ENCODE data around the gene PFDN6.

PFDN6 gene

DNA sequence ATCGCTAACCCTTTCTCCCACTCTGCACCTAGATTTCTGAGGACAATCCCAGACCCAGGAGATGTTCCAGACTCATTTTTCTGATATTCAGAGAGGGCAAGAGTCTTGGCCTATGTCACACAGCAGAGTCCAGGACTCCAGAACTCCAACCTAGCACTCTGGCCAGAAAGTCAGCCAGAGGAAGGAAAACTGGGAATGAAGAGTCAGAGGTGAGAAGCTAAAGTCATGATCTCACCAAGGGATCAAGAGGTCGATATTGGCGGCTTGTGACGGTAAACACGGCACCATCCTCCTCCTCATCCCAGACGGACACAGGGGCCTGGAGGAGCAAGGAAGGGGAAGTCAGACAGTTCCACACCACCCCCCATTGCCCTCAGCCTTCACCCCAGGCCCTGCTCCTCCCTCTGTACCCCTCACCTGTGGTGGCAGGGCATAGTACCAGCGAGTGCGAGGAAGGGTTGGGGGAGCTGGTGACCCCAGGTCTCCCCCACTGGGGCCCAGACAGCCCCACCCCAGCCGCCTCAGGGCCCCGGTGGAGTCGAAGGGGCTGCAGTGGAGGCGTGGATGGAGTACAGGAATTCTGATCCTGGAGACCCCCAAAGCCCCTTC, 7.5 kb downstream of the PFDN6 start:
- DNase-seq: no peak

DNA sequence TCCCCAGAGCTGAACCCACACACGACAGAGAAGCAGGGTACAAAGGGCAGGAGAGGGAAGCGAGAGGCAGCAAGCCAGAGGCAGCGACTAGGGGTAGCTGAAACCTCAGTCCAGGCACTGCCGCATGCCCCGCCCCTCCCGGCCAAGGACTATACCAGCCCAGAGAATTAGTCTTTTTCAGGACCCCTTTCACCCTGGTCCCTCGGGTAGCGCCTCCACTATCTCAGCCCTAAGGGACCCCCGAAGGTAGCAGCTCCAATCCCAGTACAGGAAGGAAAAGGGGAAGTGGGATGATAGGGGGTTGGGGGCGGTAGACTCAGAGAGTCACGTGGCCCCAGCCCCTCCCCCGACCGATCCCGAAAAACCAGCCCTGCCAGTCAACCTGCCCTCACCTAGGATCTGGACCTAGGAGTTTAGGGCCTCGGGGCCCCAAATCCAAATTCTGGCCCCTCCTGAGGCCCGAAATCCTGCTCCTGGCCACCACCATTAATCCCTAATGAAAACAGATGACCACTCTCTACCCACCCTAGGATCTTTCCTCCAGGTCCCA, 8.1 kb downstream of the PFDN6 start:
- DNase-seq: peak; percentile 8 to 46

DNA sequence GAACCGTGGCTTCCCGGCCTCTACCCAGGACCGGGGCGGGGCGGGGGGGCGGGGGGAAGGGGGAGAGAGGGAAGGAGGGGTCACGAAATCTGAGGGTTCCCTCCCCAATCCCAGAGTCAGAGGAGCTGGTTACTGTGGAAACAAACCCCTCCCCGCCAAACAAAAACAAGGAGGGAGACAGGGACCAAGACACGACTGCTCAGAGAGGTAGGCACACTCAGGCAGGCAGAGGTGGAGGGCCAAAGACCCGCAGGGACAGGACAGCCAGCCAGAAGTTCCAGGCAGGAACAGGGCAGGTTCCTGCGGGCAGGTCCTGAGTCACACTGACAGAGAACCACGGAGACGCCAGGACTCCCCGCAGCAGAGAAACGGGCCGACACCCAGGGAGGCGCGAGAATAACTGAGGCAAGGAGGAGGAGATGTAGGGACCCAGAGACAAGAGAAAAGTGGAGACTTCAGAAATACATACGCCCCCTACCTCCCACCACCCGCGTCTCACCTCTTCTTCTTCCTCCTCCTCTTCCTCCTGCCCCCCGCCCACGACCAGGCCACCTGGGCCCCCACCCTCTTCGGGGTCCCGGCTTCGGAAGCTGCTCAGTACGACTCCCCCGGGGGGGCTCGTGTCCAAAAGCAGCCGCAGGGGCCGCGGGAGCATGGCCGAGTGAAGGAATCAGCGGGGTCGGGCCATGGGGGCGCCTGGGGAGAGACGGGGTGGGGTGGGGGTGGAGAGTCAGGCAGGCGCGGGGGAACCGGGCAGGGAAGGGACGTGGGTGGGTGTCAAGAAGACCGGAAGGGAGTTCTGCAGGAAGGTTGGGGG, 8.8 kb downstream of the PFDN6 start:
- DNase-seq: peak; percentile 47 to 59

DNA sequence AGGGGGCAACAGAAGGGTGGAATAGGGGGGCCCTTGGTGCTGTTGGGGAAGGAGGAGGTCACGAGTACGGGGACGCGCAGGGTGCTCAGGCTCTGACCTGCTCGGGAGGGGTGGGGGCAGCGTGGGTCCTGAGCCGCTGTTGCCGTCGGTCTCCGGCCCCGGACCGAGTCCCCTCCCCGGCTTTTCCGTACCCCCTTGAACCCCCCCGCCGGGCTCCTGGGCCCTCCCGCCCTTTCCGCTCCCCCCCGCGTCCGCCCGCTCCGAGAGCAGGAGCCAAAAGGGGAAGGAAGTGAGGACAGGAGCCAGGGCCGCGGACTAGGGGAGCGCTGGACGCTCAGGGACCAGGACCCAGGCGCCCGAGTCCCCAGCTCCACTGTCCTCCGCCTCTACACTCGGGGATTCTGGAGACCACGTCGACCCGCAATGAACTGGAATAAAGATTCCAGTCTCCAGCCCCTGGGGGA, 9.4 kb downstream of the PFDN6 start, which contains the start of gene RGL2:
TSS of gene RGL2 (minus strand) at position 170 of the 464 bp plus-strand sequence. CDS start 332 bp downstream, outside the sequence.
- peak; percentile 74 to 80 for DNase-seq

DNA sequence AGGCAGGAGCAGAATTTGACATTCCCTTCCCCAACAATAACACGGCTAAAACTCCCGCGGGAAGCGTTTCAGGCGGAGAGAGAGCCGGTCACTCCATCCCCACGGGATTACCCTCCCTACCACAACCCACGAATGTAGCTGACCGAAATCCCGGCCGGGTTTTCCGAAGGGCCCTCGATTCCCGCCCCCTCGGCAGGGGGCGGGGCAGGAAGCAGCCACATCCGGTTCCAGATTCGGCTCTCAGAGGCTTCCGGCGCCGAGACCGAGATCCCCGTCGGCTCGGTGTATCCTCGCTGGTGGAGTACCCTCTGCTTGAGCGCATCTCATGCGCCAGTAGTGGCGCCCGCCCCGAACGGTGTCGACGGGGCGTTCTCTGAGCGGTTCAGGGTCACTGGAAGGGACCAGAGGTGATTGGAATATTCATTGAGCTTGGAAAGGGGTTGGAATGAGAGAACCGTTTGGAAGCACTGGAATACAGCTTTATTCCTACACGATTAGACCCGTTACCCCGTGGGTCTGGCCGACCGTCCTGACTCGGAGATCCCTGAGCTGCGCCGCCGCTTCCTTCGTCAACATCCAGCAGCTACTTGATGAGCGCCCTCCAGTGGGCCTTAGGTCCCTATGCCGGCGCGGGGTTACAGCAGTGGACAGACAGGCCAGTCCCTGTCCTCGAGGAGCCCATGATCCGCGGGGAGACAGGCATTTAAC, 10.0 kb downstream of the PFDN6 start:
- DNase-seq: peak; percentile 81 to 86

DNA sequence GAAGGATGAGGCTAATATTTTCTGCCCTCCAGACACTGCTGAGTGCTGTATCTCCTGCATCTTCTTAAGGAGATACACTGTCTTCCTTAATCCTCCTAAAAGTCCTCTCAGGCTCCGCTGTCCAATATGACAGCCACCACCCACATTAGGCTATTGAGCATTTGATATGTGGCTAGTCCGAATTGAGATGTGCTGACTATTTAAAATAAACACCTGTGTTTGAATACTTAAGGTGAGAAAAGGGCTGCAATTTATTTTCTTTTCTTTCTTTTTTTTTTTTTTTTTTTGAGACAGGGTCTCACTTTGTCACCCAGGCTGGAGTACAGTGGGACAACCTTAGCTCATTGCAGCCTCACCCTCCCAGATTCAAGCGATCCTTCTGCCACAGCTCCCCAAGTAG, 12.5 kb downstream of the PFDN6 start:
- DNase-seq: no peak

DNA sequence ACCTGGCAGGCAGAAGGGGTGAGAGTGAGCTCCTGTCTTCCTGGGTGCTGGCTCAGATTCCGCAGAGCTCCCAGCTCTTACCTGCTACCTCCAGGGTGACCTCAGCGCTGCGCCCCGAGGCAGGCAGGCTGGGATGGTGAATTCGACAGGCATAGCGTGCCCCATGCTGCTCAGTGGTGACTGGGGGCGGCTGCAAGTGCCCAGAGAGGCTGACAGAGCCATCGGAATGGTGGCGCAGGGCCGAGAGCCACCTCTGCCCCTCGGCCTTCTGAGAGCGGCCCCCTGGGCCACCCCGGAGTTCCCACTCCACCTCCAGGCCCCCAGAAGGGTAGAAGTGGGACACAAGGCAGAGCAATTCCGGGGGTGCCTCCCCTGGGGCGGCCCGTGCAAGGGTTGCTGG, 14.8 kb downstream of the PFDN6 start:
- no peak for DNase-seq

DNA sequence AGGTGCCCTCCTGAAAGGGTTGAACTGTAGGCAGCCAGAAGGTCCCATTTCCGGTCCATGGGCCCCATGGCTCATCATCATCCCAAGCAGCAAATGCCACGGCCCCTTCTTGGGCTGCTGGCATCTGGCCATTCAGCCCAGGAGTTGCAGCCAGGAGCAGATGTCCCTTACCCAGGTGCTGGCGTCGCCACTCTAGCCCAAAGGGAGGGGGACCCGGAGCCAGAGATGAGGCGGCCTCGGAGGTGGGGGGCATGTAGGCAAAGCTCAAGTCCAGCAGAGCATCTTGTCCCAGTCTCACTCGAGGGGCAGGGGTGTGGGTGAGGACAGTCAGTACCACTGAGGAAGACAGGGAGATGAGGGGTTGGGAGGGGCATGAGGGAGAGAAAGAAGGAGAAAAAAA, 15.7 kb downstream of the PFDN6 start:
- no peak for DNase-seq

DNA sequence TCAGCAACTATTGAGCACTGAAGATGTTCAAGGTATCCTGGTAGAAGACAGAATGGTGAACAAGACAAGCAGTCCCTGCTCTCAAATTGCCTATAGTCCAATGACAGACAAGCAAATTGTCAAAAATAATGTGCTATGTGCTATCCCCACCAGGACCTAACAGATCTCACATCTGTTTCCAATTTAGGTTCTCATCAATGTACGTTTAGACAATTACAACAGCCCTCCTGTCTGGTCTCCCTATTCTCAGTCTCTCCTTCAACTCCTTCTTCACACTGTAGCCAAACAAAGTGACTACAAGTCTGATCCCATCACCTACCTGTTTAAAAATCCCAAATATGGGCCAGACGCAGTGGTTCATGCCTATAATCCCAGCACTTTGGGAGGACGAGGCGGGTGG, 17.0 kb downstream of the PFDN6 start:
- DNase-seq: no peak

DNA sequence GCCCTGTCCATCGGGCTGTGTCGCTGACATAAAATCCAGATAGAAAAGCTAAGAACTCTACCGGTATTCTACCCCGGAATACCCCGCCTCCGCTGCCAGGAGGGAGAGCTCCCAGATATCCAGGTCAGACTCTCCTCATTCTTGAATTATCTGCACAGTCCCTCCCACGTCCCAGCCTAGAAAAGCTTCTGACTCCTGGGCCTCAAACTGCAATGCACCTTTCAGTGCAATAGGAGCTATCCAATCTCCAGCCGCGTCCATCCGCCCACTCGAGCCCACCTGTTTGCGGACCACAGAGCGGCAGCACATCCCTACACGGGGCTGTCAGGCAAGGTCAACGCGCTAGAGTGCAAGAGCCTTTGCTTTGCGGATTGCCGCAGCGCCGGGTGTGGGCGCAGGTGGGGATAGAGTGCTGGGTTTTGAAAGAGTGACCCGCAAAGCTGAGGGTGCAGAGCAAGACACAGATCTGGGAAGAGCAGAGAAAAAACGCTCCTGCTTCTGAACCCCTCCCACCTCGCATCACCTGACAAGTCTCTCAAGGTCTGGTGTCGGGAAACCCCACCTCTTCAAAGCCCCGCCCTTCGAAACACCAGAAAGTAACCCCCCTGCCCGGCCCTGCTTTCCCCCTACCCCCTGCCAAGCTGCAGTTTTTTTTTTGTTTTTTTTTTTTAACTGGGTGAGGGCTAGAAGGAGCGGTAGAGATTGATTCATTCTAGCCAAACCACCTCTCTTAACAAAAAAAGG, 23.1 kb downstream of the PFDN6 start:
- peak in 1 of 2 donors; percentile 4 for DNase-seq

DNA sequence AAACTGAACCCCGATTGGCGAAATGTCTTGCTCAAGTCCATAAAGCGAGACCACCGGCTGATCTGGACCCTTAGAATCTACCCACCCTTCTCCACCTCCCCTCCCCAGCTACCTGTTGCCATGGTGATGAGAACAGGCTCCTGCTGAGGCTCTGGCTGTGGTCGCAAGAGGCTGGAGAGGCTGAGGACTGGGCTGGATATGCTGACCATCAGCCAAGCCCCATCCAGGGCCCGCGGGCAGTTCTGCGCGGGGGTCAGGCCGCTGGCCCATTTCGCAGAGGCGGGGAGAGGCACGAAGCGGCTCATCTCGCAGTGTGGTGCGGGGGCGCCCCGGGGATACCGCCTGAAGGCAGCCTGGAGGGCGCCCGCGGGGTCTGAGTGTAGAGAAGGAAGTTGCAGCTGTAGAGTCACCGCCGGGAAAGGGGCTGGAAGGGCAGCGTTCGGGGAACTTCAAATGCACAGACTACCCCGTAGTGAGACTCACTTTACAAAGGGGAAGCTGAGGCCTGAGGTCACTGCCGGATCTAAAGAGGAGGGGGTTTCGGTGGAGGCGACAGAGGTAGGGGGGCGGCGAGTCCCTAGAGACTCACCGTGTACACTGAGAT, 23.8 kb downstream of the PFDN6 start:
- DNase-seq: peak; percentile 69 to 85

DNA sequence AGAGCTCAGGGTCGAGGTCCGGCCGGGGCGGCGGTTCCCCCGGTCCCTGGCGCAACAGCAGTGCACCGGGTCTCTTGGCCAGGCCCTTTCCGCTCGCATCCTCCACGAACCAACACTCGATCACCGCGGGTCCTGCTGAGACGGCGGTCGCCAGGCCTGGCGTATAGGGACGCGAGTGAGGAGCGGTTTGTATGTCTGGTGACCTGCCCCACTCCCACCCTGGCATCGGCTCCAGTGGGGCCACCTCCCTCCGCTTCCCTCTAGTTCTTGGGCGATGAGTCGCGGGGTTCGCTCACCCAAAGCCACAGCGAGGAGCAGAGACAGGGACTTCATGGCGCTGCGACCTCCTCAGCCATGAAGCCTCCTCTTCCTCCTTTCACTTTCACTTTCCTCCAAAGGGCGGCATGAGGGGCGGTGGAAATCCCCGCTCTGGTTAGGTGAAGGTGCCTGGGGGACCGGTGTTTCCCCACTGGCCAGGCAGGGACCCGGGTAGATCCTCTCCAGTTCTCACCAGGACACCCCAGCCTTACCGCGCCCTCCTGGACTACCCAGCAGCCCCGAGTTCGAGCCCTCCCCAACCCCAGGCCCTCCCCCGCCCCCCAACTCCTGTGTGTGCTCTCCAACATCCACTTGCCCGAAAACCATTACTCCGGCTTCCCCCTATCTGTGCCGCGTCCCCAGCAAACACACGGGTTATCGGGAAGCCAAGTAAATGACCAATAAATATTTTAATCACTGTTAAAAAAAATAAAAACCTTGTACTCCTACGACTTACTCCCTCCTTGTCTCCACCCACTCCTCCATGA, 24.5 kb downstream of the PFDN6 start, which contains the start of gene TAPBP:
TSS of gene TAPBP (minus strand) at position 370 of the 806 bp plus-strand sequence. CDS start at position 333, 37 bp downstream.
- peak; percentile 86 to 88 for DNase-seq

DNA sequence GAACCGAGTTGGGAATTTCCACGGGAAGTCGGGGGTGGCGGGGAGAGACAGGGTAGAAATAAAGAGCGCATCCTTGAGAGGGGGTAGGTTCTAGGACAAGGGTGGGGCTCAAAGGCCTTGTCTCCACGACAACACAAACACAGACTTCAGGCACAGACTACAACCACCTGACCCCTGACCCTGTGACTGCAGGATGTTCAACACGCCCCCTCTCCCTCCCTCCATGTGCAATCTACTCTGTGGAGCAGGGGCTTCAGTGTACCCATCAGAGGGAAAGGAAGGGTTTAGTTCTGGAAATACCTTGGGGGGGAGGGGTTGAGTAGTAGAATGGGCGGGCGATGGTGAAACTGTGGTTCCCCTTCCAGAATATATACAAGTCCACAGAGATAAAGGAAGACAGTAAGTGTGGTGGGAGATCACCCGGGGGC, 25.1 kb downstream of the PFDN6 start:
- DNase-seq: peak; percentile 46 to 69

DNA sequence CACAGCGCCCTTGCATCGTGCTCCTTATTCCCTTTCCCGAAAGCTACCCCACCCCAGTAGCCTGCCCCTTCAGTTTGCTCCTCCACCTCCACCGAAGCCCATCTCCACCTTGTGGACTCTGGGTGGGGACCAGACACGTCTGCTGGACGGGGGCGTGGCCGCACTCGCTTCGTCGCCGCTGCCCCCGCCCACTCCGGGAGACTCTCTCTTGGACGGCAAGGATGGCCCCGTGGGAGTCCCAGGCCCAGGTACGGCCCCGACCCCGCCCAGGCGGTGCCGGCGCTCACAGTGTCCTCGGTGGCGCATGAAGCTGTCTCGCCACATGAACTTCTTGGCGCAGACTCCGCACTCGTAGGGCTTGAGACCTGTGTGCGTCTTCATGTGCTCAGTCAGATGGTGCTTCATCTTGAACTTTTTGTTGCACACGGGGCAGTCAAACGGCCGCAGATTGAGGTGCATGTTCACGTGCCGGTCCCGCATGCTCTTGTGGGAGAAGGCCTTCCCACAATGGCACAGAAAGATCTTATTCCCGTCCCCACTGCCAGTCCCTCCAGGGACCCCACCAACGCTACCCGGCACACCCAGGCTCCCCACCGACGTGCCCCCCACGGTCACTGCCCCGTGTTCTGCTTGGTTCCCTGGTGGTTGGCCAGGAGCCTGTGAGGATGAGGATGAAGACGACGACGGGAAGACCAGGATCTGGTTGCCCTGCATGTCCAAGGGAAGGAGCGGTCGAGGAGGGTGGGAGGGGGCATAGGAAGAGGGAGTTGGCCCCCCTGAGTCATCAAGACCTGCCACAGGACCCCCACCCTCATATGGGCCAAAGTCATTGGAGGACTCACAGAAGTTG, 25.8 kb downstream of the PFDN6 start:
- peak in 1 of 2 donors; percentile 37 for DNase-seq

DNA sequence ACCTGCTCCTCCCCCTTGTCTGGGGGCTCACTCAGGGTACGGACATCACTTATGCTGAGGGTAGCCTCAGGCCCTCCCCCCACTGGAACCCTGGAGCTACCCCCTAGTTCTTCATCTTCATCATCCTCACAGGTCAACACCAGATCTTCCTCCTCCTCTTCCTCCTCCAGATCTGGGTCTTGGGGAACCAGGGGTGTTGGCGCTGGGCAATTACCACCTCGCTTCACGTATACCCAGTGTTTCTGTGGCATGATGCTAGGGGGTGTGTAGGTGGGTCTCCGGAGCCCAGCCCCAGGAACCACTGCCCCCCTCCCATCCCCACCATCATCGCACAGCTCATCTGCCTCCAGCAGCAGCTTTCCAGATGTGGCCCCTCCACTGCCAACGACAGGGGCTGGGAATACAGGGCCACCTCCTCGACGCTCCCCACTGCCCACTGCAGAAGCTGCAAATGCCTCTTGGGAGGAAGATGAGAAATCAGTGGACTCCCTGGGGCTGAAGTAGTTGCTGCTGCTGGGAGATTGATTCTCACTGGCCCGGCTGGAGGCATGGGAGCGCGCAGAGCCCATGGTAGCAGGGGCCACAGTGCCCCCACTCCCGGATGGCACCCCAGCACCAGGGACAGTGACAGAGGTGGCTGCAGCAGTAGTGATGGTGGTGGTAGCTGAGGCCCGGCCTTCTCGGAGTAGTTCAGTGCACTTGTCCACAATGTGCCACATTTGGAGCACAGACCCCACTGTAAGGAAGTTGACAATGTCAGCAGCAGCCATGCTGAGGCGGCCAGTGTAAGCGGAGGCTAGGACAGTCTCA, 26.6 kb downstream of the PFDN6 start:
- no peak for DNase-seq

DNA sequence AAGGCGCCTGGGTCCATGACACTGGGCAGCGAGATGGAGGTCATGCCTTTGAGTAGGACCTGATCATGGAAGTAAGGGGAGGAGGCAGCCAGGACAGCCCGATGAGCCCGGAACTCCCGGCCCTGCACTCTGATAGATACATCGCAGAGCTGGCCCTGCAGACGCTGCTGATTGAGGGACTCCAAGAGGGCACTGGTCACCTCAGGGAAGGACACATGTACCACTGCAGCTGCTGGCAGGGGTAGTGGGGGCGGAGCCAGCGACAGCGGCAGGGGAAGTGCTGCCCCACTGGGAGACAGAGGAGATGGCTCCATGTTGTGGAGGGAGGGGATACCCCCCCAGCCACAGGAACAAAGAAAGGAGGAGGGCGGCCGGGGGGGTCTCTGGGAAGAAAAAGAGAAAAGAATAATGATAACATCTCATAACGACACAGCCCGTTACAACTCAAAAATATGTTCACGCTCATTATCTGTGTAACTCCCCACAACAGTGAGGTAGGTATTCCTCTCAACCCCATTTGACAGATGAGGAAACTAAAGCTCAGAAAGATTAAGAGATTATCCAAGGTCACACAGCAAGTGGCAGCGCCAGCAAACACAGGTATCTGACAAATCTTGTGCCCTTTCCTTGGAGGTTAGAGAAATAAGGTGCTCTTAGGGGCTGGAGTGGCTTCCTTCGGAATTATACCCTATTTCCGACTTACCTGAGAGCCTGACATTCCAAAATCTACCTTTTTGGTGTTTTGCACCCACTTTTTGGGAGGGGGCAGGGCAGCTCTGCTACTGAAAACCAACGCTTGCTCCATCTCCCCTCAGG, 27.4 kb downstream of the PFDN6 start:
- no peak for DNase-seq

DNA sequence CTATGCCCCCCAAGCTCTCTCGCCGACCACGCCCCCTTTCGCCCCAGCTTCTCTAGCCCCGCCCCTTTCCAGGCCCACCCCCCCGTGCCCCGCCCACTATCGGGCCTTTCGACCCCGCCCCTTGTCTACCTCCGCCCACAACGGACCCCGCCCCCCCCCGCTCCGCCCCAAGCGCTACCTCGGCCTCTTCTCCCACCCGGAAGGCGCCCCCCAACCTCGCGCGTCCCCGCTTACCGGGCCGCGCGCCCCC, 27.9 kb downstream of the PFDN6 start:
- no peak for DNase-seq

DNA sequence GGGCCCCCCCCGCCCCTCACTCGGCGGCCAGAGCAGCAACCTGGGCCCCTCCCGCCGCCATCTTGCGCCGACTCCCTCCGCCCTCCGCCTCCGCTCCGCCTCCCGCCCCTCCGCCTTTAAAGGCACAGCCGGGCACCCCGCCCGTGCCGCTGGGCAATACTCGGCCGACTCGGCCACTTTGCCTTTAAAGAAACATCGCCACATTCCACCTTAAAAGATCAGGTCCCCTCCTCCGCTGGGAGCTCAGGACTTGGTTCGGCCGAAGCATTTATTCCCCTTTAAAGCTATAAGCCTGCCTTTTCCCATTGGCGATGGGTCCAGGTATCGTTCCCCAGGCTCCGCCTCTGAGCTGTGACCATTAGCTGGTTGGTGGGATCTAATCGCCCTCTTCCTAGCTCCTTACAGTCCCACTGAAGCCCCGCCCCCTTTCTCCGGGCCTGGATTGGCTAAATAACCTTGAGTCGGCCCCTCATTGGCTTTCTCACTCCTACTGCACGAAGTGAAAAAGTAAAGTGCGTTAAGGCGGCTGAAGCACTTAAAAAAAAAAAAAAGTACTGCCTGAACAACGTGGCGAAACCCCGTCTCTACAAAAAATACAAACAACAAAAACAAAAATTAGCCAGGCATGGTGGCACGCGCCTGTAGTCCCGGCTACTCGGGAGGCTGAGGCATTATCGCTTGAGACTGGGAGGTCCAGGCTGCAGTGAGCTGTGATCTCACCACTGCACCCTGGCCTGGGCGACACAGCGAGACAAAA, 28.4 kb downstream of the PFDN6 start, which contains the start of gene ZBTB22:
TSS of gene ZBTB22 (minus strand) at position 76 of the 757 bp plus-strand sequence. CDS start 828 bp downstream, outside the sequence.
- DNase-seq: peak; percentile 90 to 99

All from bone marrow (tissue), 2 donors.